Measurements from ENCODE around the gene LCN10.

LCN10 gene

GRCh38 chr9:136747161-136748060 lies 4.7 kb upstream of the LCN10 start:
- Histone ChIP-seq H3K9ac (ENCODE audit: low read depth, low read length) (no peak overlapping the region), H3K4me3 (ENCODE audit: low read depth in 1 of 2, low read length in 2 of 2) (no peak overlapping the region), H3K27me3 (ENCODE audit: insufficient read depth, low read length, poor library complexity) (no peaks in the 10 kb centered on the region), H3K4me1 (ENCODE audit: insufficient read depth, low read length) (no peaks in the 10 kb centered on the region), H3K4me2 (ENCODE audit: insufficient read depth, low read length) (no peak overlapping the region), H3K9me3 (ENCODE audit: insufficient read depth, low read length, severe bottlenecking) (no peaks in the 10 kb centered on the region), H2AFZ (ENCODE audit: low read depth, low read length) (no peak overlapping the region), H3K79me2 (ENCODE audit: insufficient read depth, low read length) (no peaks in the 10 kb centered on the region), H3K36me3 (ENCODE audit: insufficient read depth, low read length) (no peaks in the 10 kb centered on the region), H4K20me1 (ENCODE audit: insufficient read depth, low read length) (no peaks in the 10 kb centered on the region), H3K27ac (ENCODE audit: low read length) (no peak overlapping the region)
- no peak for ATAC-seq (ENCODE audit: insufficient read depth, low read depth)
- TF ChIP-seq CTCF (IDR thresholded peaks at IDR 0.05; ENCODE audit: borderline replicate concordance, extremely low read depth, low read length, poor library complexity, severe bottlenecking) (no peak), EZH2 (IDR thresholded peaks at IDR 0.05; ENCODE audit: borderline replicate concordance, low read depth, low read length, severe bottlenecking) (no peak)
- no peak for DNase-seq

- Histone ChIP-seq H3K36me3 (ENCODE audit: insufficient read depth, low read length) (no peaks in the 10 kb centered on the region), H2AFZ (ENCODE audit: low read depth, low read length) (no peak overlapping the region), H3K9me3 (ENCODE audit: insufficient read depth, low read length, severe bottlenecking) (no peaks in the 10 kb centered on the region), H4K20me1 (ENCODE audit: insufficient read depth, low read length) (no peaks in the 10 kb centered on the region; the same call in 1 of the 2 replicates), H3K79me2 (ENCODE audit: insufficient read depth, low read length) (no peaks in the 10 kb centered on the region), H3K27ac (ENCODE audit: low read length) (no peak overlapping the region), H3K27me3 (ENCODE audit: insufficient read depth, low read length, poor library complexity) (peaks cover 5% of the 10 kb centered on the region), H3K4me3 (ENCODE audit: low read depth in 1 of 2, low read length in 2 of 2) (no peak overlapping the region), H3K9ac (ENCODE audit: low read depth, low read length) (no peak overlapping the region), H3K4me2 (ENCODE audit: insufficient read depth, low read length) (no peak overlapping the region), H3K4me1 (ENCODE audit: insufficient read depth, low read length) (no peaks in the 10 kb centered on the region)
- DNase-seq: no peak
- ATAC-seq (ENCODE audit: insufficient read depth, low read depth): no peak
- no peak for TF ChIP-seq EZH2 (IDR thresholded peaks at IDR 0.05; ENCODE audit: borderline replicate concordance, low read depth, low read length, severe bottlenecking)
- TF ChIP-seq CTCF (IDR thresholded peaks at IDR 0.05; ENCODE audit: borderline replicate concordance, extremely low read depth, low read length, poor library complexity, severe bottlenecking): no peak
Observed at GRCh38 chr9:136746621-136747020, 3.9 kb upstream of the LCN10 start.

GRCh38 chr9:136746155-136746490 lies 3.4 kb upstream of the LCN10 start:
- no peak overlapping the region for H2AFZ ChIP-seq (ENCODE audit: low read depth, low read length)
- H3K9me3 ChIP-seq (ENCODE audit: insufficient read depth, low read length, severe bottlenecking): no peaks in the 10 kb centered on the region
- peaks cover 4% of the 10 kb centered on the region; the same call in 1 of the 2 replicates for H3K4me1 ChIP-seq (ENCODE audit: insufficient read depth, low read length)
- DNase-seq (no peak), ATAC-seq (ENCODE audit: insufficient read depth, low read depth) (no peak)
- no peak overlapping the region for H3K27ac ChIP-seq (ENCODE audit: low read length)
- H3K79me2 ChIP-seq (ENCODE audit: insufficient read depth, low read length): no peaks in the 10 kb centered on the region
- peaks cover 7% of the 10 kb centered on the region for H3K27me3 ChIP-seq (ENCODE audit: insufficient read depth, low read length, poor library complexity)
- H3K9ac ChIP-seq (ENCODE audit: low read depth, low read length): no peak overlapping the region
- no peak overlapping the region for H3K4me3 ChIP-seq (ENCODE audit: low read depth in 1 of 2, low read length in 2 of 2)
- H3K4me2 ChIP-seq (ENCODE audit: insufficient read depth, low read length): no peak overlapping the region
- TF ChIP-seq CTCF (IDR thresholded peaks at IDR 0.05; ENCODE audit: borderline replicate concordance, extremely low read depth, low read length, poor library complexity, severe bottlenecking) (no peak), EZH2 (IDR thresholded peaks at IDR 0.05; ENCODE audit: borderline replicate concordance, low read depth, low read length, severe bottlenecking) (no peak)
- H3K36me3 ChIP-seq (ENCODE audit: insufficient read depth, low read length): no peaks in the 10 kb centered on the region
- H4K20me1 ChIP-seq (ENCODE audit: insufficient read depth, low read length): no peaks in the 10 kb centered on the region; the same call in 1 of the 2 replicates

Measured in DND-41 (cell line).